NCI-H1105 treated with DMSO at 0.1 percent for 48 hours (cell line): ENCODE measurements around the gene C2CD2.
"Not testable (repeated sequence)": the region's sequence is repeated elsewhere in the genome, so short reads cannot be mapped to it uniquely, and the experiment has no call there.

Source experiments
- DNase-seq: peaks from one replicate; lab custom pipeline; 2025; lab: John Stamatoyannopoulos, UW

The C2CD2 gene

GRCh38 chr21:41957991-41958766, 4.4 kb upstream of the C2CD2 start:
- peak; percentile 50 for DNase-seq

- DNase-seq = no peak
Observed at GRCh38 chr21:41956926-41957729, 3.3 kb upstream of the C2CD2 start.

GRCh38 chr21:41955516-41955915, 1.7 kb upstream of the C2CD2 start:
- no peak for DNase-seq

GRCh38 chr21:41954654-41955499, 1.1 kb upstream of the C2CD2 start:
- DNase-seq = no peak

- DNase-seq = no peak
Observed at GRCh38 chr21:41953249-41953830, 478 bp downstream of the C2CD2 start.

- no peak for DNase-seq
Observed at GRCh38 chr21:41952568-41953248, 1.1 kb downstream of the C2CD2 start.

GRCh38 chr21:41951876-41952567, 1.8 kb downstream of the C2CD2 start:
- no peak for DNase-seq

- DNase-seq = no peak
Observed at GRCh38 chr21:41950941-41951351, 2.9 kb downstream of the C2CD2 start.

GRCh38 chr21:41949631-41950030, 4.2 kb downstream of the C2CD2 start:
- not testable (repeated sequence) for DNase-seq

GRCh38 chr21:41948901-41949300, 4.9 kb downstream of the C2CD2 start:
- no peak for DNase-seq

- DNase-seq = no peak
Observed at GRCh38 chr21:41948078-41948895, 5.5 kb downstream of the C2CD2 start.

- no peak for DNase-seq
Observed at GRCh38 chr21:41945982-41946381, 7.8 kb downstream of the C2CD2 start.

GRCh38 chr21:41943851-41944250, 10.0 kb downstream of the C2CD2 start:
- no peak for DNase-seq

GRCh38 chr21:41942457-41942856, 11.4 kb downstream of the C2CD2 start:
- no peak for DNase-seq

- DNase-seq = no peak
Observed at GRCh38 chr21:41941941-41942340, 11.9 kb downstream of the C2CD2 start.

GRCh38 chr21:41940431-41940830, 13.4 kb downstream of the C2CD2 start:
- DNase-seq = no peak

- no peak for DNase-seq
Observed at GRCh38 chr21:41939391-41939790, 14.4 kb downstream of the C2CD2 start.

- DNase-seq = no peak
Observed at GRCh38 chr21:41933313-41934079, 20.3 kb downstream of the C2CD2 start.
